Adrenal gland (tissue), 12 donors: ENCODE results near the gene PACSIN2. TPM values are rescaled to one million over a fixed set of nuclear protein-coding genes. Genes with fewer than 3 reads are reported as not detected.

Experiments used
- DNase-seq, 7 donors: peaks; one replicate each; pipeline ENCODE4 v3.0.0-alpha.2; 2019 to 2020
- H3K27ac ChIP-seq, 5 donors: fragments of 200-600 bp; sonication (generic) in 4 of 5; 1 replicate in 3 of 5; 2 replicates in 2 of 5; pipeline versions ENCODE4 v1.5.1 to v1.8.0; 2016 to 2020; ENCODE audit warnings: mild to moderate bottlenecking in 1 of 5
- H3K27me3 ChIP-seq: fragments of 200-600 bp; 2 replicates; pipeline ENCODE4 v1.8.0; 2021
- H3K36me3 ChIP-seq, 2 donors: fragments of 200-600 bp; replicated peaks in 1 of 2; 1 replicate in 1 of 2; 2 replicates in 1 of 2; pipeline versions ENCODE4 v1.5.1 to v1.8.0; 2018 to 2022
- H3K4me1 ChIP-seq, 2 donors: fragments of 200-600 bp; replicated peaks in 1 of 2; 1 replicate in 1 of 2; 2 replicates in 1 of 2; pipeline versions ENCODE4 v1.5.1 to v1.8.0; 2018 to 2021
- H3K4me3 ChIP-seq, 4 donors: fragments of 200-600 bp; sonication (generic) in 3 of 4; one replicate each; pipeline ENCODE4 v1.5.1; 2016 to 2018
- H3K9me3 ChIP-seq, 3 donors: fragments of 200-600 bp; sonication (generic) in 1 of 3; replicated peaks in 1 of 3; 1 replicate in 2 of 3; 2 replicates in 1 of 3; pipeline versions ENCODE4 v1.5.1 to v1.8.0; 2016 to 2021
- CTCF ChIP-seq, 6 experiments: fragments of 450-650 bp in 4 of 6; fragments of 200-600 bp in 2 of 6; sonication (generic) in 1 of 6; IDR thresholded peaks; 1 replicate in 5 of 6; 2 replicates in 1 of 6; pipeline versions ENCODE4 v1.5.1 to v1.8.0; 2016 to 2021; ENCODE audit warnings: antibody characterized with exemption in 6 of 6, mild to moderate bottlenecking in 2 of 6, moderate library complexity in 1 of 6
- POLR2A ChIP-seq, 2 donors: fragments of 450-650 bp; IDR thresholded peaks; one replicate each; pipeline ENCODE4 v1.6.1; 2017; ENCODE audit warnings: antibody characterized with exemption in 2 of 2, mild to moderate bottlenecking in 2 of 2, moderate library complexity in 1 of 2
- WGBS, 4 donors: extraction: QIAGEN DNeasy Blood & Tissue Kit in 2 of 4; methylation state at CpG; one replicate each; pipeline versions ENCODE4 v1.1.5 to v1.1.7; 2013 to 2017; 5-methylcytosine and 5-hydroxymethylcytosine counted together
- intact Hi-C, 2 donors: fragments of 100-400 bp; cut with DNase I; formaldehyde crosslinking; loops; one replicate each; pipeline versions ENCODE4 v1.14.1 to v1.15.0; 2022 to 2023
- polyA plus RNA-seq, 3 donors: library from polyadenylated mRNA; stranded (reverse); fragments of 200-250 nt in 2 of 3; fragments of 350-450 nt in 1 of 3; fragmentation: Illumina TruSeq in 1 of 3; extraction: RNeasy Lipid Tissue Mini Kit (QIAGEN cat#74804) in 1 of 3; gene quantifications; one replicate each; pipeline ENCODE4 v1.2.3, GENCODE V29; 2013 to 2014
- total RNA-seq, 9 donors: library from RNA; depleted of rRNA in 4 of 9; stranded (reverse); fragments of >200 nt in 4 of 9; fragments of 120-200 nt in 1 of 9; fragmentation: NEBNext Ultra II Directional in 1 of 9; extraction: Animal tissue kit (Norgen Biotek cat#: 25700) in 1 of 9; gene quantifications; one replicate each; pipeline versions ENCODE4 v1.1.0 to v1.2.4, GENCODE V29; 2013 to 2023
- donor health status: healthy with polysubstance abuse.
- donor health status: Bipolar disorder and iron deficiency.
- donor health status: DM: yes; HTN: yes; CAD: no.
- donor health status: DM: no; HTN: no; CAD: no.
- donor health status: DM: no; HTN: no; CAD: no.
- donor health status: DM: yes; HTN: yes; CAD: no.

PACSIN2 gene
- total and polyA plus RNA-seq, 12 donors = 29.8 to 186 (median 115) TPM

GRCh38 chr22:42948294-42948693, 66.7 kb downstream of the PACSIN2 start:
- TF ChIP-seq POLR2A (IDR thresholded peaks at IDR 0.05) (no peak), CTCF (IDR thresholded peaks at IDR 0.05) (no peak)
- no peaks in the 10 kb centered on the region for H3K27me3 ChIP-seq
- H3K27ac ChIP-seq = peak overlapping the region in 1 of 5 donors; percentile 30
- no peak for DNase-seq
- H3K4me3 ChIP-seq = no peak overlapping the region
- intact Hi-C loops = no loop called here
- 82 to 97% (median 88%) methylated on average over 2 of the region's 2 CpGs for WGBS, 4 donors
- no peaks in the 10 kb centered on the region for H3K36me3 ChIP-seq
- peaks cover 17 to 64% of the 10 kb centered on the region in 2 donors for H3K4me1 ChIP-seq
- H3K9me3 ChIP-seq = no peaks in the 10 kb centered on the region

GRCh38 chr22:42947211-42947990, 67.5 kb downstream of the PACSIN2 start:
- WGBS, 4 donors = 42 to 66% (median 56%) methylated on average over 7 to 13 of the region's 13 CpGs
- no peak for TF ChIP-seq CTCF (IDR thresholded peaks at IDR 0.05)
- no peak for TF ChIP-seq POLR2A (IDR thresholded peaks at IDR 0.05)
- intact Hi-C loops = no loop called here
- no peaks in the 10 kb centered on the region for H3K36me3 ChIP-seq
- H3K4me1 ChIP-seq = peaks cover 17 to 66% of the 10 kb centered on the region in 2 donors
- H3K4me3 ChIP-seq = no peak overlapping the region
- peak overlapping the region in 3 of 5 donors; percentile 15 to 64 (median 31) for H3K27ac ChIP-seq
- no peaks in the 10 kb centered on the region for H3K27me3 ChIP-seq
- DNase-seq = peak; percentile 54 to 82 (median 72)
- H3K9me3 ChIP-seq = no peaks in the 10 kb centered on the region

- H3K27me3 ChIP-seq = no peaks in the 10 kb centered on the region
- H3K9me3 ChIP-seq = no peaks in the 10 kb centered on the region
- H3K4me1 ChIP-seq = peaks cover 17 to 66% of the 10 kb centered on the region in 2 donors
- no peak overlapping the region for H3K4me3 ChIP-seq
- DNase-seq = no peak
- intact Hi-C loops = no loop called here
- H3K36me3 ChIP-seq = no peaks in the 10 kb centered on the region
- TF ChIP-seq CTCF (IDR thresholded peaks at IDR 0.05) (no peak), POLR2A (IDR thresholded peaks at IDR 0.05) (no peak)
- WGBS, 4 donors = 79 to 91% (median 83%) methylated on average over 16 of the region's 16 CpGs
- peak overlapping the region in 2 of 5 donors; percentile 15 to 64 for H3K27ac ChIP-seq
These were observed 68.3 kb downstream of the PACSIN2 start for GRCh38 chr22:42946546-42947198.

GRCh38 chr22:42945736-42946135, 69.2 kb downstream of the PACSIN2 start:
- H3K4me1 ChIP-seq = peaks cover 17 to 65% of the 10 kb centered on the region in 2 donors
- 73 to 80% (median 74%) methylated on average over 5 of the region's 5 CpGs for WGBS, 4 donors
- H3K4me3 ChIP-seq = no peak overlapping the region
- DNase-seq = no peak
- intact Hi-C loops = no loop called here
- no peaks in the 10 kb centered on the region for H3K36me3 ChIP-seq
- H3K27me3 ChIP-seq = no peaks in the 10 kb centered on the region
- H3K9me3 ChIP-seq = no peaks in the 10 kb centered on the region
- H3K27ac ChIP-seq = peak overlapping the region in 3 of 5 donors; percentile 31 to 61 (median 33)
- TF ChIP-seq CTCF (IDR thresholded peaks at IDR 0.05) (no peak), POLR2A (IDR thresholded peaks at IDR 0.05) (no peak)
